CD4-positive, alpha-beta T cell (primary cell): Measurements from ENCODE around the gene TRIM72. TPM values are rescaled to one million over a fixed set of nuclear protein-coding genes. Genes with fewer than 3 reads are reported as not detected.
A peak's percentile ranks its signal among the peaks of the same experiment; 100 is the strongest.

Experiments
- ATAC-seq: fragments of 200-7000 bp; cut with Tn5 transposase; one replicate; pipeline ENCODE4 v1.10.0; 2022; ENCODE audit warnings: mild to moderate bottlenecking; ENCODE audit not compliant: poor library complexity
- CTCF ChIA-PET: fragments of 350-600 bp; sonication (Branson Sonifier 250); formaldehyde crosslinking; loops from one replicate; lab custom pipeline; 2021; ENCODE audit warnings: antibody characterized with exemption, inconsistent platforms; lab: Charles Lee
- POLR2A ChIA-PET: fragments of 350-600 bp; sonication (Branson Sonifier 250); formaldehyde crosslinking; loops from one replicate; lab custom pipeline; 2021; ENCODE audit warnings: antibody characterized with exemption, inconsistent platforms; lab: Charles Lee
- DNase-seq, 14 experiments: peaks; one replicate each; pipeline ENCODE4 v3.0.0-alpha.2; 2013 to 2020; ENCODE audit warnings: mixed read lengths in 2 of 14
- H3K27ac ChIP-seq, 2 donors: one replicate each; pipeline versions ENCODE4 v1.5.1 to v1.7.0; 2013; ENCODE audit warnings: low read length in 2 of 2, low read depth in 1 of 2, mild to moderate bottlenecking in 1 of 2
- H3K27me3 ChIP-seq, 2 experiments: 1 replicate in 1 of 2; 2 replicates in 1 of 2; pipeline versions ENCODE4 v1.6.1 to v1.7.0; 2013; ENCODE audit warnings: low read length in 2 of 2, control low read depth in 1 of 2, mild to moderate bottlenecking in 1 of 2, moderate library complexity in 1 of 2; ENCODE audit not compliant: insufficient read depth in 2 of 2, control insufficient read depth in 1 of 2
- H3K36me3 ChIP-seq: one replicate; pipeline ENCODE4 v1.6.1; 2013; ENCODE audit warnings: low read length, control low read depth; ENCODE audit not compliant: insufficient read depth
- H3K4me1 ChIP-seq: one replicate; pipeline ENCODE4 v1.6.1; 2013; ENCODE audit warnings: low read length, control low read depth; ENCODE audit not compliant: insufficient read depth
- H3K4me3 ChIP-seq: one replicate; pipeline ENCODE4 v1.5.1; 2013; ENCODE audit warnings: mild to moderate bottlenecking, low read length, moderate library complexity
- H3K9me3 ChIP-seq, 2 experiments: 1 replicate in 1 of 2; 2 replicates in 1 of 2; pipeline versions ENCODE4 v1.6.1 to v1.7.0; 2013; ENCODE audit warnings: low read length in 2 of 2, mild to moderate bottlenecking in 2 of 2, control low read depth in 1 of 2, moderate library complexity in 1 of 2; ENCODE audit not compliant: control insufficient read depth in 1 of 2, insufficient read depth in 1 of 2
- H3K27ac Mint-ChIP-seq: one replicate; pipeline ENCODE4 v1.8.0; 2020; ENCODE audit warnings: mixed read lengths
- H3K27me3 Mint-ChIP-seq: one replicate; pipeline ENCODE4 v1.8.0; 2021; ENCODE audit warnings: mixed read lengths
- H3K36me3 Mint-ChIP-seq: one replicate; pipeline ENCODE4 v1.8.0; 2021; ENCODE audit warnings: low read depth, mixed read lengths
- H3K4me1 Mint-ChIP-seq: one replicate; pipeline ENCODE4 v1.8.0; 2021; ENCODE audit warnings: low read depth, mixed read lengths
- H3K4me3 Mint-ChIP-seq: one replicate; pipeline ENCODE4 v1.8.0; 2020; ENCODE audit warnings: mild to moderate bottlenecking, mixed read lengths
- H3K9me3 Mint-ChIP-seq: one replicate; pipeline ENCODE4 v1.8.0; 2020; ENCODE audit warnings: mixed read lengths
- CTCF ChIP-seq: fragments of 200-600 bp; IDR thresholded peaks from one replicate; pipeline ENCODE4 v1.8.0; 2022; ENCODE audit warnings: antibody characterized with exemption, mild to moderate bottlenecking
- intact Hi-C, 2 experiments: fragments of 100-400 bp; cut with DNase I in 1 of 2; cut with micrococcal nuclease in 1 of 2; formaldehyde crosslinking; loops; one replicate each; pipeline versions ENCODE4 v1.15.1 to v1.9.0; 2023 to 2025; cut with DNase I, micrococcal nuclease
- total RNA-seq, 174 experiments: library from RNA in 2 of 174; stranded (reverse) in 2 of 174; gene quantifications; one replicate each; pipeline ENCODE4 v1.2.3 and lab custom pipeline; 2021 to 2026

Gene TRIM72
- total RNA-seq, 2 experiments from 2014 or later, result 0.17 TPM; not detected in 1

GRCh38 chr16:31177136-31177535 is 36.8 kb upstream of the TRIM72 start:
- H3K27ac Mint-ChIP-seq, result peak overlapping the region; percentile 81
- H3K27me3 Mint-ChIP-seq, result no peaks in the 10 kb centered on the region
- CTCF ChIA-PET, result interaction anchor here (0.9 to 3.5 kb wide), 3 partner anchors 17 to 283 kb away, joined by 3 to 19 read pairs (median 3); no protein-coding TSS in a partner anchor
- H3K4me1 Mint-ChIP-seq, result peaks cover 39% of the 10 kb centered on the region
- H3K9me3 Mint-ChIP-seq, result no peaks in the 10 kb centered on the region
- intact Hi-C loops, result loop anchor here in 1 of 2 experiments (2.0 kb wide), 1 partner anchor 16 kb away; no protein-coding TSS in a partner anchor
- ATAC-seq (peak; percentile 38), DNase-seq (peak in 13 of 14 experiments; percentile 20 to 77 (median 46))
- POLR2A ChIA-PET, result interaction anchor here (0.6 to 5.2 kb wide), 17 partner anchors 9 to 692 kb away, joined by 3 to 152 read pairs (median 5); partner anchors contain the start of genes ARMC5, KAT8, PHKG2 and PYCARD
- peaks cover 28% of the 10 kb centered on the region for H3K36me3 Mint-ChIP-seq
- peak overlapping the region; percentile 97 for H3K4me3 Mint-ChIP-seq
- no peak for TF ChIP-seq CTCF
- peaks cover 40% of the 10 kb centered on the region for H3K4me1 ChIP-seq
- peak overlapping the region; percentile 31 for H3K4me3 ChIP-seq
- H3K27me3 ChIP-seq, result no peaks in the 10 kb centered on the region
- peak overlapping the region; percentile 35 to 41 for H3K27ac ChIP-seq
- H3K36me3 ChIP-seq, result no peaks in the 10 kb centered on the region
- no peaks in the 10 kb centered on the region for H3K9me3 ChIP-seq

- no peaks in the 10 kb centered on the region for H3K9me3 ChIP-seq
- Mint-ChIP-seq H3K9me3 (no peaks in the 10 kb centered on the region), H3K36me3 (peaks cover 49% of the 10 kb centered on the region), H3K27ac (peak overlapping the region; percentile 95), H3K4me3 (peak overlapping the region; percentile 97), H3K4me1 (peaks cover 60% of the 10 kb centered on the region), H3K27me3 (no peaks in the 10 kb centered on the region)
- H3K27ac ChIP-seq, result peak overlapping the region; percentile 87 to 97
- peaks cover 20% of the 10 kb centered on the region for H3K36me3 ChIP-seq
- ChIA-PET CTCF (interaction anchor here (2.0 kb wide), 1 partner anchor 37 kb away, joined by 13 read pairs; no protein-coding TSS in a partner anchor), POLR2A (interaction anchor here (0.8 to 5.2 kb wide), 35 partner anchors 8 to 1114 kb away, joined by 3 to 152 read pairs (median 6); partner anchors contain the start of genes ALDOA, ARMC5, BCKDK and KAT8)
- H3K4me3 ChIP-seq, result peak overlapping the region; percentile 87
- DNase-seq (no peak), ATAC-seq (no peak)
- H3K4me1 ChIP-seq, result peaks cover 62% of the 10 kb centered on the region
- intact Hi-C loops, result loop anchor here (1.0 to 2.0 kb wide), 2 partner anchors 36 to 222 kb away; partner anchors contain the start of gene SETD1A (in 1 of the 2)
- no peaks in the 10 kb centered on the region for H3K27me3 ChIP-seq
- TF ChIP-seq CTCF, result no peak
Measured at GRCh38 chr16:31179219-31179746, 34.6 kb upstream of the TRIM72 start.

GRCh38 chr16:31179747-31180459 is 34.0 kb upstream of the TRIM72 start, which contains the start of gene FUS:
TSS of gene FUS (plus strand) at chr16:31180139. CDS start at chr16:31180215, 76 bp downstream.
- H3K4me1 ChIP-seq, result peaks cover 67% of the 10 kb centered on the region
- H3K27ac ChIP-seq, result peak within 1 kb of the TSS; percentile 87 to 97
- Mint-ChIP-seq H3K36me3 (peaks cover 55% of the 10 kb centered on the region), H3K9me3 (no peaks in the 10 kb centered on the region), H3K27ac (peak within 1 kb of the TSS; percentile 95), H3K4me3 (peak within 1 kb of the TSS; percentile 97), H3K4me1 (peaks cover 65% of the 10 kb centered on the region), H3K27me3 (no peaks in the 10 kb centered on the region)
- ChIA-PET POLR2A (interaction anchor here (0.6 to 5.2 kb wide), 43 partner anchors 9 to 1114 kb away, joined by 3 to 152 read pairs (median 5); partner anchors contain the start of genes ALDOA, ARMC5, BCKDK and FBRS), CTCF (interaction anchor here (2.0 kb wide), 1 partner anchor 38 kb away, joined by 13 read pairs; no protein-coding TSS in a partner anchor)
- no peaks in the 10 kb centered on the region for H3K9me3 ChIP-seq
- intact Hi-C loops, result loop anchor here (1.0 to 10.0 kb wide), 11 partner anchors 15 to 685 kb away; partner anchors contain the start of genes KAT8 (in 1 of the 2), SETD1A (in 1 of the 2), STX4 (in 1 of the 2) and ZNF646 (in 1 of the 2)
- H3K36me3 ChIP-seq, result peaks cover 26% of the 10 kb centered on the region
- no peak for TF ChIP-seq CTCF
- peak; percentile 69 for ATAC-seq
- H3K4me3 ChIP-seq, result peak within 1 kb of the TSS; percentile 87
- no peaks in the 10 kb centered on the region for H3K27me3 ChIP-seq
- DNase-seq, result peak; percentile 86 to 98 (median 94)
